Trophoblast cell (in vitro differentiated cells and primary cell): Measurements from ENCODE around the gene B3GALNT2.

Source experiments
- DNase-seq, 2 donors: peaks; one replicate each; pipeline ENCODE4 v3.0.0-alpha.2; 2016
- H2AFZ ChIP-seq: 2 replicates; pipeline ENCODE4 v1.6.1; 2013; ENCODE audit warnings: low read length, moderate library complexity, mild to moderate bottlenecking; ENCODE audit not compliant: insufficient read depth, poor library complexity
- H2AK5ac ChIP-seq: 2 replicates; pipeline ENCODE4 v1.6.1; 2013; ENCODE audit warnings: mild to moderate bottlenecking, low read length
- H2BK120ac ChIP-seq: 2 replicates; pipeline ENCODE4 v1.6.1; 2013; ENCODE audit warnings: low read length, mild to moderate bottlenecking, moderate library complexity; ENCODE audit not compliant: insufficient read depth, poor library complexity
- H2BK12ac ChIP-seq: 2 replicates; pipeline ENCODE4 v1.6.1; 2013; ENCODE audit warnings: mild to moderate bottlenecking, low read length, moderate library complexity
- H2BK5ac ChIP-seq: 2 replicates; pipeline ENCODE4 v1.6.1; 2013; ENCODE audit warnings: low read length, low read depth, moderate library complexity, mild to moderate bottlenecking; ENCODE audit not compliant: poor library complexity
- H3K14ac ChIP-seq: 2 replicates; pipeline ENCODE4 v1.6.1; 2013; ENCODE audit warnings: mild to moderate bottlenecking, low read length
- H3K18ac ChIP-seq: 2 replicates; pipeline ENCODE4 v1.6.1; 2013; ENCODE audit warnings: mild to moderate bottlenecking, low read length
- H3K23ac ChIP-seq: 2 replicates; pipeline ENCODE4 v1.6.1; 2013; ENCODE audit warnings: low read length
- H3K27ac ChIP-seq: 2 replicates; pipeline ENCODE4 v1.5.1; 2013; ENCODE audit warnings: low read depth, mild to moderate bottlenecking, inconsistent platforms, low read length, moderate library complexity
- H3K27me3 ChIP-seq: 2 replicates; pipeline ENCODE4 v1.6.1; 2013; ENCODE audit warnings: inconsistent platforms, mild to moderate bottlenecking, low read length, moderate library complexity; ENCODE audit not compliant: insufficient read depth
- H3K36me3 ChIP-seq, 2 experiments: 1 replicate in 1 of 2; 2 replicates in 1 of 2; pipeline ENCODE4 v1.6.1; 2013; ENCODE audit warnings: low read length in 2 of 2, mild to moderate bottlenecking in 2 of 2, moderate library complexity in 1 of 2; ENCODE audit not compliant: insufficient read depth in 2 of 2, control insufficient read depth in 1 of 2
- H3K4ac ChIP-seq: 2 replicates; pipeline ENCODE4 v1.6.1; 2013; ENCODE audit warnings: low read depth, mild to moderate bottlenecking, low read length, moderate library complexity
- H3K4me1 ChIP-seq, 2 experiments: 1 replicate in 1 of 2; 2 replicates in 1 of 2; pipeline ENCODE4 v1.6.1; 2013; ENCODE audit warnings: low read length in 2 of 2, mild to moderate bottlenecking in 2 of 2, moderate library complexity in 1 of 2; ENCODE audit not compliant: insufficient read depth in 2 of 2, control insufficient read depth in 1 of 2
- H3K4me2 ChIP-seq: 2 replicates; pipeline ENCODE4 v1.6.1; 2013; ENCODE audit warnings: inconsistent platforms, mild to moderate bottlenecking, low read length, moderate library complexity
- H3K4me3 ChIP-seq: 2 replicates; pipeline ENCODE4 v1.5.1; 2013; ENCODE audit warnings: mild to moderate bottlenecking, low read depth, low read length, inconsistent platforms
- H3K79me1 ChIP-seq: one replicate; pipeline ENCODE4 v1.6.1; 2013; ENCODE audit warnings: low read length
- H3K79me2 ChIP-seq: 2 replicates; pipeline ENCODE4 v1.6.1; 2013; ENCODE audit warnings: low read length, mild to moderate bottlenecking; ENCODE audit not compliant: control insufficient read depth, insufficient read depth, poor library complexity
- H3K9ac ChIP-seq: 2 replicates; pipeline ENCODE4 v1.6.1; 2013; ENCODE audit warnings: mild to moderate bottlenecking, low read length
- H3K9me3 ChIP-seq: 2 replicates; pipeline ENCODE4 v1.6.1; 2013; ENCODE audit warnings: low read depth, mild to moderate bottlenecking, control low read depth, inconsistent platforms, low read length; ENCODE audit not compliant: insufficient read depth
- H4K12ac ChIP-seq: 2 replicates; pipeline ENCODE4 v1.6.1; 2013; ENCODE audit warnings: low read depth, mild to moderate bottlenecking, low read length, moderate library complexity
- H4K8ac ChIP-seq: 2 replicates; pipeline ENCODE4 v1.6.1; 2013; ENCODE audit warnings: low read depth, mild to moderate bottlenecking, low read length, moderate library complexity
- H4K91ac ChIP-seq: one replicate; pipeline ENCODE4 v1.6.1; 2013; ENCODE audit warnings: low read depth, mild to moderate bottlenecking, low read length, moderate library complexity
- WGBS: extraction: QIAGEN DNeasy Blood & Tissue Kit; methylation state at CpG from one replicate; pipeline ENCODE4 v1.1.7; 2013; ENCODE audit warnings: missing lambda C conversion rate; ENCODE audit not compliant: insufficient read length, insufficient coverage; ENCODE audit errors: extremely low coverage; 5-methylcytosine and 5-hydroxymethylcytosine counted together

The B3GALNT2 gene

GRCh38 chr1:235491644-235492043, 12.6 kb downstream of the B3GALNT2 start:
- no peak overlapping the region for H2BK12ac ChIP-seq
- no peak overlapping the region for H3K23ac ChIP-seq
- H2AFZ ChIP-seq, result no peak overlapping the region
- H3K79me1 ChIP-seq, result no peaks in the 10 kb centered on the region
- H3K18ac ChIP-seq, result no peak overlapping the region
- H4K12ac ChIP-seq, result no peak overlapping the region
- no peak overlapping the region for H4K8ac ChIP-seq
- WGBS, result 100% methylated on average over 1 of the region's 3 CpGs
- no peak for DNase-seq
- no peaks in the 10 kb centered on the region for H3K4me1 ChIP-seq
- no peak overlapping the region for H3K4ac ChIP-seq
- H4K91ac ChIP-seq, result no peak overlapping the region
- H2BK120ac ChIP-seq, result no peak overlapping the region
- no peaks in the 10 kb centered on the region for H3K79me2 ChIP-seq
- peaks cover 2% of the 10 kb centered on the region for H3K9me3 ChIP-seq
- H3K14ac ChIP-seq, result no peak overlapping the region
- H3K4me3 ChIP-seq, result no peak overlapping the region
- no peak overlapping the region for H2AK5ac ChIP-seq
- H3K27me3 ChIP-seq, result no peaks in the 10 kb centered on the region
- H2BK5ac ChIP-seq, result no peak overlapping the region
- H3K27ac ChIP-seq, result no peak overlapping the region
- H3K9ac ChIP-seq, result no peak overlapping the region
- peaks cover 8 to 12% of the 10 kb centered on the region in 2 experiments for H3K36me3 ChIP-seq
- no peak overlapping the region for H3K4me2 ChIP-seq

- Histone ChIP-seq H2BK120ac (no peak overlapping the region), H3K27me3 (no peaks in the 10 kb centered on the region), H3K4me1 (no peaks in the 10 kb centered on the region), H3K4me2 (no peak overlapping the region), H3K23ac (no peak overlapping the region), H2AK5ac (no peak overlapping the region), H3K18ac (no peak overlapping the region), H3K4me3 (no peak overlapping the region), H3K27ac (no peak overlapping the region), H3K36me3 (peaks cover 8 to 14% of the 10 kb centered on the region in 2 experiments), H3K79me1 (no peaks in the 10 kb centered on the region), H2BK5ac (no peak overlapping the region), H4K8ac (no peak overlapping the region), H3K9me3 (no peaks in the 10 kb centered on the region), H3K4ac (no peak overlapping the region), H4K91ac (no peak overlapping the region), H3K9ac (no peak overlapping the region), H2BK12ac (no peak overlapping the region), H2AFZ (no peak overlapping the region), H3K79me2 (no peaks in the 10 kb centered on the region), H4K12ac (no peak overlapping the region), H3K14ac (no peak overlapping the region)
- no peak for DNase-seq
- WGBS, result no CpG with 5 or more reads among the region's 5 CpGs
These were observed 17.9 kb downstream of the B3GALNT2 start for GRCh38 chr1:235486321-235486720.

- H4K12ac ChIP-seq, result no peak overlapping the region
- no peak overlapping the region for H3K27ac ChIP-seq
- no peaks in the 10 kb centered on the region for H3K79me1 ChIP-seq
- H3K4me1 ChIP-seq, result no peaks in the 10 kb centered on the region
- no peak overlapping the region for H3K14ac ChIP-seq
- no peaks in the 10 kb centered on the region for H3K27me3 ChIP-seq
- no peak overlapping the region for H2BK5ac ChIP-seq
- H3K18ac ChIP-seq, result no peak overlapping the region
- H3K4ac ChIP-seq, result no peak overlapping the region
- no peak overlapping the region for H4K8ac ChIP-seq
- no CpG with 5 or more reads among the region's 2 CpGs for WGBS
- no peak overlapping the region for H2BK12ac ChIP-seq
- H3K36me3 ChIP-seq, result peaks cover 10 to 14% of the 10 kb centered on the region in 2 experiments
- no peak overlapping the region for H2AK5ac ChIP-seq
- no peaks in the 10 kb centered on the region for H3K79me2 ChIP-seq
- H3K9ac ChIP-seq, result no peak overlapping the region
- H2BK120ac ChIP-seq, result no peak overlapping the region
- no peak overlapping the region for H3K23ac ChIP-seq
- H2AFZ ChIP-seq, result no peak overlapping the region
- H3K4me2 ChIP-seq, result no peak overlapping the region
- DNase-seq, result no peak
- H4K91ac ChIP-seq, result no peak overlapping the region
- H3K9me3 ChIP-seq, result no peaks in the 10 kb centered on the region
- H3K4me3 ChIP-seq, result no peak overlapping the region
These were observed 18.7 kb downstream of the B3GALNT2 start for GRCh38 chr1:235485558-235485957.

DNA sequence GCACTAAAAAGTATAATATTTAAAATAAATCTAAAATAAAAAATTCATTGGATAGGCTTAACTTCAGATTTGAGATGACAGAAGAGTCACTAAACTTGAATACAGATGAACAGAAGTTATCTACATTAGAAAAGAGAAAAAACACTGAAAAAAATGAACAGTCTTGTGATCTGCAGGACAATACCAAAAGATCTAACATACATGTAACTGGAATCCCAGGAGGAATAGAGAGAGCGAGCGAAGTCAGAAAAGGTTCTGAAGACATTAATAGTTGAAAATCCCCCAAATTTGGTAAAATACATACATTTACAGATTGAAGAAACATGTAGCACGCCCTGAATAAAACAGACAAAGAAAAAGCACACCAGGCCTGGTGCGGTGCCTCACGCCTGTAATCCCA, 21.2 kb downstream of the B3GALNT2 start:
- Histone ChIP-seq H3K79me2 (no peaks in the 10 kb centered on the region), H3K4me2 (no peak overlapping the region), H3K14ac (no peak overlapping the region), H3K4me3 (no peak overlapping the region), H2AFZ (no peak overlapping the region), H4K8ac (no peak overlapping the region), H3K36me3 (peaks cover 15 to 18% of the 10 kb centered on the region in 2 experiments), H3K4me1 (no peaks in the 10 kb centered on the region), H2BK5ac (no peak overlapping the region), H2BK12ac (no peak overlapping the region), H3K18ac (no peak overlapping the region), H2BK120ac (no peak overlapping the region), H4K12ac (no peak overlapping the region), H3K9ac (no peak overlapping the region), H3K79me1 (no peaks in the 10 kb centered on the region), H4K91ac (no peak overlapping the region), H3K23ac (no peak overlapping the region), H3K9me3 (no peaks in the 10 kb centered on the region), H3K27ac (no peak overlapping the region), H3K4ac (no peak overlapping the region), H2AK5ac (no peak overlapping the region), H3K27me3 (no peaks in the 10 kb centered on the region)
- DNase-seq, result no peak
- no CpG with 5 or more reads among the region's 5 CpGs for WGBS
